ENCODE measurements around the gene EFNA3. TPM values are rescaled to one million over a fixed set of nuclear protein-coding genes. Genes with fewer than 3 reads are reported as not detected.

Gene EFNA3
- total RNA-seq, 1 experiment from 2014 or later: 20.4 TPM

DNA sequence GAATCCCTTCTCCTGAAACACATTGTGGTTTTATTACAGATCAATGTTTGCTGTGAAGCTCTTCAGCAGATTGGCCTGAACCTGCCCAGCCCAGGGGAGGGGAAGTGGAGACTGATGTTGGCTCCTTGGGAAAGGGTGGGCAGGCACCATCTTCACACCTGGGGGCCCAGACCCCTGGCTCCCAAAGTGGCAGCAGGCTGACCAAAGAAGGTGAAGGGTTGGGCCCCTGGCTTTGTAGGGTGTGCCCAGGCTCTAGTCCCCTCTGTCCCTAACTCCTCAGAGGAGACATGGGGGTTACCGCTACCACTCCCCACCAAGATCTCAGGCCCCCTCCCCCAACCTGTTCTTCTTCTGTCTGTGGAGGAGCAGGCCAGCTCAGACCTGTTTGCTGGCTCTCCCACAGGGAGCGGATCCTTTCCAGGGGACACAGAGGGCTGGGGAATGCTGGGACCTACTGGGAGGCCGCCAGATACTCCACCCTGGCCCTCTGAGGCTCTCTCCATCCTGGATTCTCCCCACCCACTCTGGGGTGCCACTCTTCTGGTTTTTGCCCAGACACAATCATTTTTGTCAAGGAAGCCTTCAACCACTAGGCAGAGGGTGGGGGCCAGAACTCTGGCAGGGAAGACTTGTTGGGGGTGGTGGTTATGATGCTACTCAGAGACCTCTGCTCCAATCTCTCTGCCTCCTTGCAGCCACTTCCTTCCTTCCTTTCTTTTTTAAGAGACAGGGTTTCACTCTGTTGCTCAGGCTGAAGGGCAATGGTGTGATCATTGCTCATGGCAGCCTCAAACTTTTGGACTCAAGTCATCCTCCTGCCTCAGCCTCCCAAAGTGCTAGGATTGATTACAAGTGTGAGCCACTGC lies 5.0 kb upstream of the EFNA3 start:
- no peak overlapping the region for H3K4me2 ChIP-seq (ENCODE audit: low read length)
- BruUV-seq (replicated peaks): no TSS peak

More for the DNA sequence above, 5.0 kb upstream of the EFNA3 start:
- ChIA-PET RAD21 (ENCODE audit: low non-redundant PET in 1 of 2, low total read pairs in 2 of 2, uncharacterized antibody in 2 of 2, unreplicated experiment in 2 of 2) (interaction anchor here in 1 of 2 experiments (0.5 kb wide), 1 partner anchor 171 kb away, joined by 3 read pairs; no protein-coding TSS in a partner anchor), POLR2A (no interaction called here), CTCF (no interaction called here)
- no peak for DNase-seq (ENCODE audit: low read depth, low spot score)
- no peak for ATAC-seq
- Histone ChIP-seq H3K4me1 (ENCODE audit: control insufficient read depth in 1 of 2, insufficient read depth in 2 of 2, low read length in 2 of 2) (peaks cover 20 to 36% of the 10 kb centered on the region in 2 experiments), H3K36me3 (ENCODE audit: control insufficient read depth in 1 of 2, insufficient read depth in 2 of 2, low read length in 2 of 2) (peaks cover 0 to 7% of the 10 kb centered on the region in 2 experiments; a peak in 1 of 4 replicates), H2AFZ (ENCODE audit: low read depth, low read length, poor library complexity, severe bottlenecking) (no peak overlapping the region), H3K79me2 (ENCODE audit: insufficient read depth, low read length) (no peaks in the 10 kb centered on the region), H3K27me3 (ENCODE audit: insufficient read depth, low read length) (no peaks in the 10 kb centered on the region), H3K4me3 (replicated peaks in 1 of 2; ENCODE audit: low read depth in 1 of 2, low read length in 2 of 2) (no peak overlapping the region), H3K27ac (ENCODE audit: low read depth, low read length) (no peak overlapping the region), H4K20me1 (ENCODE audit: insufficient read depth) (no peaks in the 10 kb centered on the region), H3K9me2 (ENCODE audit: insufficient read depth) (no peaks in the 10 kb centered on the region), H3K9me3 (ENCODE audit: control insufficient read depth in 1 of 2, insufficient read depth in 1 of 2, low read depth in 1 of 2, low read length in 2 of 2) (no peaks in the 10 kb centered on the region), H3K9ac (ENCODE audit: low read length) (no peak overlapping the region)
- intact Hi-C loops (cut with micrococcal nuclease): no loop called here
- TF ChIP-seq SRF (IDR thresholded peaks at IDR 0.05; ENCODE audit: low read depth): no peak
- TF ChIP-seq CBX3 (IDR thresholded peaks at IDR 0.05; ENCODE audit: low read depth): no peak
- TF ChIP-seq EZH2phosphoT487 (IDR thresholded peaks at IDR 0.05; ENCODE audit: borderline replicate concordance): no peak
- TF ChIP-seq, protein P1, sequence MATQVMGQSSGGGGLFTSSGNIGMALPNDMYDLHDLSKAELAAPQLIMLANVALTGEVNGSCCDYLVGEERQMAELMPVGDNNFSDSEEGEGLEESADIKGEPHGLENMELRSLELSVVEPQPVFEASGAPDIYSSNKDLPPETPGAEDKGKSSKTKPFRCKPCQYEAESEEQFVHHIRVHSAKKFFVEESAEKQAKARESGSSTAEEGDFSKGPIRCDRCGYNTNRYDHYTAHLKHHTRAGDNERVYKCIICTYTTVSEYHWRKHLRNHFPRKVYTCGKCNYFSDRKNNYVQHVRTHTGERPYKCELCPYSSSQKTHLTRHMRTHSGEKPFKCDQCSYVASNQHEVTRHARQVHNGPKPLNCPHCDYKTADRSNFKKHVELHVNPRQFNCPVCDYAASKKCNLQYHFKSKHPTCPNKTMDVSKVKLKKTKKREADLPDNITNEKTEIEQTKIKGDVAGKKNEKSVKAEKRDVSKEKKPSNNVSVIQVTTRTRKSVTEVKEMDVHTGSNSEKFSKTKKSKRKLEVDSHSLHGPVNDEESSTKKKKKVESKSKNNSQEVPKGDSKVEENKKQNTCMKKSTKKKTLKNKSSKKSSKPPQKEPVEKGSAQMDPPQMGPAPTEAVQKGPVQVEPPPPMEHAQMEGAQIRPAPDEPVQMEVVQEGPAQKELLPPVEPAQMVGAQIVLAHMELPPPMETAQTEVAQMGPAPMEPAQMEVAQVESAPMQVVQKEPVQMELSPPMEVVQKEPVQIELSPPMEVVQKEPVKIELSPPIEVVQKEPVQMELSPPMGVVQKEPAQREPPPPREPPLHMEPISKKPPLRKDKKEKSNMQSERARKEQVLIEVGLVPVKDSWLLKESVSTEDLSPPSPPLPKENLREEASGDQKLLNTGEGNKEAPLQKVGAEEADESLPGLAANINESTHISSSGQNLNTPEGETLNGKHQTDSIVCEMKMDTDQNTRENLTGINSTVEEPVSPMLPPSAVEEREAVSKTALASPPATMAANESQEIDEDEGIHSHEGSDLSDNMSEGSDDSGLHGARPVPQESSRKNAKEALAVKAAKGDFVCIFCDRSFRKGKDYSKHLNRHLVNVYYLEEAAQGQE (IDR thresholded peaks at IDR 0.05; ENCODE audit: low read depth): no peak
- TF ChIP-seq, protein P2, sequence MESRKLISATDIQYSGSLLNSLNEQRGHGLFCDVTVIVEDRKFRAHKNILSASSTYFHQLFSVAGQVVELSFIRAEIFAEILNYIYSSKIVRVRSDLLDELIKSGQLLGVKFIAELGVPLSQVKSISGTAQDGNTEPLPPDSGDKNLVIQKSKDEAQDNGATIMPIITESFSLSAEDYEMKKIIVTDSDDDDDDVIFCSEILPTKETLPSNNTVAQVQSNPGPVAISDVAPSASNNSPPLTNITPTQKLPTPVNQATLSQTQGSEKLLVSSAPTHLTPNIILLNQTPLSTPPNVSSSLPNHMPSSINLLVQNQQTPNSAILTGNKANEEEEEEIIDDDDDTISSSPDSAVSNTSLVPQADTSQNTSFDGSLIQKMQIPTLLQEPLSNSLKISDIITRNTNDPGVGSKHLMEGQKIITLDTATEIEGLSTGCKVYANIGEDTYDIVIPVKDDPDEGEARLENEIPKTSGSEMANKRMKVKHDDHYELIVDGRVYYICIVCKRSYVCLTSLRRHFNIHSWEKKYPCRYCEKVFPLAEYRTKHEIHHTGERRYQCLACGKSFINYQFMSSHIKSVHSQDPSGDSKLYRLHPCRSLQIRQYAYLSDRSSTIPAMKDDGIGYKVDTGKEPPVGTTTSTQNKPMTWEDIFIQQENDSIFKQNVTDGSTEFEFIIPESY (IDR thresholded peaks at IDR 0.05; ENCODE audit: extremely low read depth, insufficient replicate concordance, low read length): no peak
- no peak for TF ChIP-seq POLR2AphosphoS5 (IDR thresholded peaks at IDR 0.05; ENCODE audit: low read depth, low read length)
- no peak for TF ChIP-seq JUND (IDR thresholded peaks at IDR 0.05)
- no peak for TF ChIP-seq CEBPB (IDR thresholded peaks at IDR 0.05; ENCODE audit: low read depth)
- no peak for TF ChIP-seq EGR1 (IDR thresholded peaks at IDR 0.05; ENCODE audit: low read depth)
- TF ChIP-seq, protein P3, sequence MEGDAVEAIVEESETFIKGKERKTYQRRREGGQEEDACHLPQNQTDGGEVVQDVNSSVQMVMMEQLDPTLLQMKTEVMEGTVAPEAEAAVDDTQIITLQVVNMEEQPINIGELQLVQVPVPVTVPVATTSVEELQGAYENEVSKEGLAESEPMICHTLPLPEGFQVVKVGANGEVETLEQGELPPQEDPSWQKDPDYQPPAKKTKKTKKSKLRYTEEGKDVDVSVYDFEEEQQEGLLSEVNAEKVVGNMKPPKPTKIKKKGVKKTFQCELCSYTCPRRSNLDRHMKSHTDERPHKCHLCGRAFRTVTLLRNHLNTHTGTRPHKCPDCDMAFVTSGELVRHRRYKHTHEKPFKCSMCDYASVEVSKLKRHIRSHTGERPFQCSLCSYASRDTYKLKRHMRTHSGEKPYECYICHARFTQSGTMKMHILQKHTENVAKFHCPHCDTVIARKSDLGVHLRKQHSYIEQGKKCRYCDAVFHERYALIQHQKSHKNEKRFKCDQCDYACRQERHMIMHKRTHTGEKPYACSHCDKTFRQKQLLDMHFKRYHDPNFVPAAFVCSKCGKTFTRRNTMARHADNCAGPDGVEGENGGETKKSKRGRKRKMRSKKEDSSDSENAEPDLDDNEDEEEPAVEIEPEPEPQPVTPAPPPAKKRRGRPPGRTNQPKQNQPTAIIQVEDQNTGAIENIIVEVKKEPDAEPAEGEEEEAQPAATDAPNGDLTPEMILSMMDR (IDR thresholded peaks at IDR 0.05 in 2 of 3, conservative IDR thresholded peaks at IDR 0.05 in 1 of 3; ENCODE audit: borderline replicate concordance in 1 of 3, insufficient read depth in 1 of 3, low read depth in 2 of 3, low read length in 2 of 3): no peak
- TF ChIP-seq TCF7L2 (IDR thresholded peaks at IDR 0.05; ENCODE audit: borderline replicate concordance, extremely low read depth, insufficient read depth, insufficient read length): no peak
- TF ChIP-seq SP1 (IDR thresholded peaks at IDR 0.05; ENCODE audit: low read depth): no peak
- no peak for TF ChIP-seq POLR2A (IDR thresholded peaks at IDR 0.05; ENCODE audit: borderline replicate concordance, extremely low read depth, insufficient read depth, insufficient read length)
- no peak for TF ChIP-seq EZH2 (IDR thresholded peaks at IDR 0.05)
- no peak for TF ChIP-seq ZFX (IDR thresholded peaks at IDR 0.05)
- no peak for TF ChIP-seq FOSL1 (IDR thresholded peaks at IDR 0.05; ENCODE audit: low read depth)
- TF ChIP-seq, protein P4, sequence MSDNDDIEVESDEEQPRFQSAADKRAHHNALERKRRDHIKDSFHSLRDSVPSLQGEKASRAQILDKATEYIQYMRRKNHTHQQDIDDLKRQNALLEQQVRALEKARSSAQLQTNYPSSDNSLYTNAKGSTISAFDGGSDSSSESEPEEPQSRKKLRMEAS (IDR thresholded peaks at IDR 0.05): no peak

Measured in HCT116 (cell line).